GM13976 (cell line): Measurements from ENCODE around the gene LFNG.

Source experiments
- DNase-seq: peaks from one replicate; pipeline ENCODE4 v3.0.0; 2012; ENCODE audit warnings: low spot score
- CTCF ChIP-seq: IDR thresholded peaks from 2 replicates; pipeline ENCODE4 v1.5.1; 2012; ENCODE audit warnings: borderline replicate concordance, mild to moderate bottlenecking; ENCODE audit not compliant: insufficient read depth; ENCODE audit errors: extremely low read depth, missing control alignments, control extremely low read depth
- in situ Hi-C: fragments of 300-500 bp; cut with MboI; formaldehyde crosslinking; loops from one replicate; pipeline ENCODE4 v1.12.0; 2022; ENCODE audit warnings: low sequenced_read_pairs, mixed read lengths, inconsistent platforms; ENCODE audit not compliant: unreplicated experiment

LFNG gene

DNA sequence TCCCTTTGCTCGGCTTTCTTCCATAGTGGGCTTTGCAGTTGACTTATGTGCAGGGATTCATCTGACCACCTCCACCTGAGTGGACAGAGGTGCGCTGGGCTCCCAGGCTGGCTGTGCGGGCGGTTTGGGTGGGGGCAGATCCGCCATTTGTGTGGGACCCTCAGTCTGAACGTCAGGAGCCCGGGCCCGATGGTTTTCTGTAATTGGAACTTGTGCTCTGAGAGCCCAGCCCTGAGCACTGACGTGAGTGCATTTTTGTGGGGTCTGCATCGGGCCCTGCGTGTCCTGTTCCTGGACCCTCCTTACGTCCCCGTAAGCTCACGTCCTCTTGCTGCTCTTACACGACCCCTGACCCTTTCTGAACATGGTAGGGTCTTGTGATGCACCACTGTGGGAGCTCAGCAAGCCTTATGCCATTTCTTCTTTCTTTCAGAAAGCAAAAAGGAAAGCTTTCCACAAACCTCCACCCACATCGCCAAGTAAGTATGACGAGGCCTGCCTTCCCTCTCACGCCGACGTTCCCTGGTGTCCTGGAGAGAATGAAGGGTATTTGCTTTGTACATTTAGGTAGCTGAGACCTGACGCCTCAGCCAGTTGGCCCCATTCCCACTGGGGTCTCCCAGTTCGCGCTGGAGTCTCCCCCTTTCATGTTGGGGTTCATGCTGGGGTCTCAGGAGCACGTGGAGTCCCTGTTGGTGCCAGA lies 49.1 kb downstream of the LFNG start:
- in situ Hi-C loops = no loop called here
- DNase-seq = no peak
- no peak for TF ChIP-seq CTCF

DNA sequence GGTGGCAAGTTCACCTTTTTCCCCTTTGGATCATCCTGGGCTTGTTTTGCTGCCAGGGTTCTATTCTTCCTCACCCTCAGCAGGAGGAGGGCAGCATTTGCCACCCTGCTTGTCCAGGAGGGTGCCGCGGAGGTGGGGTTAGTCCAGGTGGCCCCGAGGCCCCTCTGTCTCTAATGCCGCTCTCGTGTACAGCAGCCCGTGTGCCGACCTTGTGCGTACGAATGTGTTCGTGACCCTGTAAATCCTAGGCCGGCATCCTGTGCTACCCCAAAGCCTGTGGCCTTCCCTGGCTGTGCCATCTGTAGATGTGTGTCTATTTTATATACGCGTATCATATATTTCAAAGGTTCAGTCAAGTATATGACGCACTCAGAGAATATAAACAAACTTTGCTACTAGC lies 49.8 kb downstream of the LFNG start:
- DNase-seq = no peak
- TF ChIP-seq CTCF = no peak
- in situ Hi-C loops = no loop called here

DNA sequence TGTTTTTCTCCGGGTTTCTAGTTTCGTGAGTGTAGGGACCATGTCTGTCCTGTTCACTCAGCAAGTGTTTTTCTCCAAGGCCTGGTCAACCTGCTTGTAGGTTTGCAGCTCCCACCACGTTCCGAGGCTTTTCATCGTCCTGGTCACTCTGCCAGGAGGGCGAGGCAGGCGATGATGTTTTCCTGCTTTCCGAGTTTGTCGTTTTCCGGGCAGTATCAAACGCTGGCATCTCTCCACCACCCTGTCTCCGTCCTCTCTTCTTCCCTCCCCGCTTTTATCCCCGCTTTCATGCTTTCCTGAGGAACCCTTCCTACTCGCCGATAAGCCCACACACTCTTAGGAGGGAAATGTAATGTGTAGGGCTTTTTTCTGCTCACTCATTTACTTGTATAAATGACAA lies 50.4 kb downstream of the LFNG start:
- no peak for DNase-seq
- TF ChIP-seq CTCF = no peak

GRCh38 chr7:2571409-2571808 lies 51.8 kb downstream of the LFNG start:
- DNase-seq = no peak
- no peak for TF ChIP-seq CTCF
- in situ Hi-C loops = no loop called here

More for the DNA sequence above, 50.4 kb downstream of the LFNG start:
- in situ Hi-C loops = no loop called here

- DNase-seq = no peak
- no peak for TF ChIP-seq CTCF
- in situ Hi-C loops = no loop called here
Observed at GRCh38 chr7:2572101-2572842, 52.7 kb downstream of the LFNG start.

GRCh38 chr7:2573761-2574160 lies 54.2 kb downstream of the LFNG start:
- in situ Hi-C loops = no loop called here
- DNase-seq = no peak
- TF ChIP-seq CTCF = no peak
